GM19324 (cell line): ENCODE results near the gene MRPL10.

Experiments used
- ATAC-seq: cut with Tn5 transposase; IDR thresholded peaks from one replicate; pipeline ENCODE4 v1.9.1; 2021; ENCODE audit warnings: mild to moderate bottlenecking, moderate library complexity; ENCODE audit not compliant: unreplicated experiment, low FRiP score

Gene MRPL10

GRCh38 chr17:47831003-47831933 lies at the start of gene MRPL10, which contains the start of gene LRRC46:
TSS of gene MRPL10 (minus strand) at chr17:47831541. CDS start at chr17:47831511, 30 bp downstream.
TSS of gene LRRC46 (plus strand) at chr17:47831670. CDS start at chr17:47831990, 320 bp downstream.
- peak; percentile 89 for ATAC-seq

- no peak for ATAC-seq
Observed at GRCh38 chr17:47879776-47880454, 48.6 kb upstream of the MRPL10 start.

GRCh38 chr17:47879028-47879585 lies 47.8 kb upstream of the MRPL10 start:
- ATAC-seq, result no peak

- no peak for ATAC-seq
Observed at GRCh38 chr17:47878203-47879027, 47.1 kb upstream of the MRPL10 start.

DNA sequence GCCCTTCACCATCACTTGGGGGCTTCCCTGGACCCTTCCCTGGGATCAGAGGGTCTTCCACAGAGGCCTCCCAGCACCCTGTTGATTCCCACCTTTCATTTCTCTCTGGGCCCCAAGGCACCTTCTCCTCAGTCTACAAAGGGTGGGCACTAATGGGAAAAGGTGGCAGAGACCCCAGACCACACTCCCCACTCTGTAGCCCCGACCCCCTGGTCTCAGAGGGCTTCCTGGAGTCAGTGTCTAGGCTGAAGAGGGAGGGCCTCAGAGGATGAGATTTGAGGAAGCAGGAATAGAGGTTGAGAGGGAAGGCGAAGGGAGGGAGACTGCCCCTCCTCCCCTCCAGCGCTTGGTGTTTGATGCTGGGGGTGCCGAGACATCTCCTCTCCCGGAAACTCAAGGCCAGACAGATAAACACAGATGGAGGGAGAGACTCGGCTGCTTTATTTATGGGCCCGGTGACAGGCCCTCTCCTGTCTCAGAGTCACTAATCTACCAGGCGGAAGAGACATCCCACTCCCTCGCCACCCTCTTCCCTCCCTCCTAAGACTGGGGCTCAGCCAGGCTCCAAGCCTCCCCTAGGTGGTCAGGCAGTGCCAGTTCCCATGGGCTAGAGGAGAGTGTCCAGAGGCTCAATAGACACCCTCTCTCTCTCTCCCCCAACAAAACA lies 46.2 kb upstream of the MRPL10 start:
- ATAC-seq, result no peak

DNA sequence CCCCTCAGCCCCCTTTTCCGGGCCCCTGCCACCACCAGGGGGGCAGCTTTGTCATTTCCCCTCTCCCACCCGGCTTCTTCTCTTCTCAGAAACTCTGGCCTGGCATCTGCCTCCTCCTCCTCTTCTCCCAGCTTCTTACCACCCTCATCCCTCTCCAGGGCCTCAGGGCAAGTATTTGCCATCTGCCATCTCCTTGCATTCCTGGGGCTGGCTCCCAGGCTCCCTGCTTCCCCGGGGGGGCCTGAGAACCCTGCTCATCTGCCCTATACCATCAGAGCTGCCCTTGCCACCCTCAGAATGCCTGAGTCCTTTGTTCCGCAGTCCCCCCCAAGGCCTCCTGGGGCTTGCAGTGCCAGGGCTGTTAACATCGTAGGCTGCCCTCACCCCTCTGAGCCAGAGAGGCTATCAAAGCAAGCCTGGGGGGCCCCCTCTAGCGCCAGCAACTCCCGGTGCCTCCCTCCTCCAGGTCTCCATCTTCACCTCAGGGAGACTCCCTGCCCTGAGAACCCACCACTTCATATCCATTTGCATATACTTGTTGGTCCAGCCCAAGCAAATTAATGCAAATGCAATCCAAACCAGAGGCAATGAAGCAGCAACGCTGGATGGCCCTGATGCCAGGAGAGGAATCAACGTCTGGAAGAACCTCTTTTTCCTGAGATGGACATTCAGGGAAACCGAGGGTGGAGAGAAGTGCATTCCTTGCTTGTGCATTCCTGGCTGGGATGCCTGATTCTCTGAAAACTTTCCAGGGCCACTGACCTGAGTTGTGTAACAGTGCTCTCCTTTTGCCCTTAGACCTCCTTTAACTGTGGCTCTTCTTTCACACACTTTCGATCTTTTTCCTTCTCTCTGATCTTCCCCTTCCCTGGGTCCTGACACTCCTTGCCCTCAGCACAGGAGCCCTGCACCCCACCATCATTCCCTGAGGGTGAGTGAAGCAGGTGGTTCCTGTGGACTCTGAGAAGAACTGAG lies 44.0 kb upstream of the MRPL10 start:
- ATAC-seq, result no peak

GRCh38 chr17:47873200-47874090 lies 42.1 kb upstream of the MRPL10 start:
- no peak for ATAC-seq

DNA sequence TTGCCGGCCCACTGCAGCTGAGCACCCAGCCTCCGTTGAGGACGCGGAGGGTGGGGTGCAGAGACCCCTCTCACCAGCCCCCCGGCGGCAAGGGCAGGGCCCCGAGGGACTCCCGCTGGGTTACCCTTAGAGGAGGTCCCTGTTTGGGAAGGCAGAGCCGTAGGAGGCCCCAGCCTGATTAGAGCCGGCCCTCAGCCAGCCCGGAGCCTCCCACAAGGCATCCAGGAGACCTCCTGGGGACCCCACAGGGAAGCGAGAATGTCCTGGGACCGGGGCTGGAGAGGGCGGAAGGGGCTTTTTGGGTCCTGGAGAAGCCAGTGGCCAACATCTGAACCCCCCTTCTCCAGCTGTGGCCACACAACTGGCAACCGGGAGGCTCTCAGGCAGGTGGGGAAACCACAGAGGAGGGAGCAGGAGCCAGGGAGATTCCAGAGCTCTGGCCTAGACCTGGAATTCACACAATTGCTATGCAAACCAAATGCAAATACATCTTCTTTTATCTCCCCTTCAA lies 41.4 kb upstream of the MRPL10 start:
- ATAC-seq, result no peak

GRCh38 chr17:47872019-47872650 lies 40.8 kb upstream of the MRPL10 start:
- ATAC-seq, result no peak

DNA sequence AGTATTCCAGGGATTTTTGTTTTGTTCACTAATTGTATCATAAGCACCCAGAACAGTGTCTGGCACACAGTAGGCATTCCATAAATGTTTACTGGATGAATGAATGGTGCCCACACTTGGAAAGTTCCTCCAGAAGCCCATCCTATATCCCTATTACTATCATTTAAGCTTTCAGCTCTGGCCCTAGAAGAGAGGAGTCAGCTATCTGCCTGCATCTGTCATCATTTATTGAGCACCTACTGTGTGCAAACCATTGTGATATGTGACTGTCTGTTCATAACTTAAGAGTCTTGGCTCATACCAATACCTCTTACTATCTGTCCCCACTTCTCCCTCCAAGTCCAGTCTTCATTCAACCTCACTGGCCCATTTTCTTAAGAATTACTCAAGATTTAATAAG lies 39.7 kb upstream of the MRPL10 start:
- no peak for ATAC-seq

DNA sequence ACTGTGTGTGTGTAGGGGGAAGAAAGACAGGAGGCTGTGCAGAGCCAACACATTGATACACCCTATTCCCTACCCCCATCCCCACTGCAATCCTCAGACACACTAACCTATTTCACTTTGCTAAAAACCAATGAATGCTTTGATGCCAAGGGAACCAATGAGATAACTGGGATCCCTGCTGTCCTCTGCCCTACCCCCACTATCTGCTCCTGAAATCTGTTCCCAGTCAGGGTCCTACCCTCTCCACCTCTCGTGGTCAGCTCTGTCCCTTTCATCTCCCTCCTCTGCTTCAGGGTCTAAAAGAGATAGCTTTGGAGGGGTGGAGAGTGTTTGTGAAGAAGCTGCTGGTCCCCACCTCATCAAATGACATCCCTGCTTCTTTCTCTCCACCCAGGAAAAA lies 38.7 kb upstream of the MRPL10 start:
- ATAC-seq, result no peak

- no peak for ATAC-seq
Observed at GRCh38 chr17:47869114-47869513, 37.8 kb upstream of the MRPL10 start.

DNA sequence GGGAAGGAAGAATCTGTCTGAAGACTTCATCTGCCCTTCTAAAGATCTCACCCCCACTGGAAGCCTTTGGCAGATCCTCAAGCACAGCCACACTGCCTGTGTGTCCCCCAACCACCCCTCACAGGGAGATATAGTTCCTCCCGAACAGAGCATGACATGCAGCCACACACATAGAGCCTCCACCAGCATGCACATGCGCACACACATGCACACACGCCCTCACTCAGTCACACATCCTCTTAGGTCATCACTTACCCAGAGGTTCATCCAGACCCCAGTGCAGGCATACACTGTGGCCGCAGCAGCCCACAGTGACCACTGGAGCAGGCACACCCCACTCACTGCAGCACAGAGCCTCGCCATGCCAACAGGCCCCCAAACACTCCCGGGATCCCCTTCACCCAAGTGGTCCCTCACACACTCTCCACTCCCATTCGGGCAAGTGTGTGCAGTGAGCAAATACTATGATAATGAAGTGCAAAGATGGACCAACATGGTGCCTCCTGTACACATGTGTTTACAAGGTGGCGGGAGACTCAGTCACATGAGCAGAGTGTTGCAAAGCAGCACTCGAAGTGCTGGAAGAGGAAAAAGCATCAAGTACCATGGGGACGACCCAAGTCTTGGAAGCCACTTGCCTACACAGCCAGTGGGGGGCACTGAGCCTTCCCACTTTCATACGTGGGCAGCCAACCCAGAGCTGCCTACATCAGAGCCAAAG lies 36.6 kb upstream of the MRPL10 start:
- ATAC-seq, result no peak

DNA sequence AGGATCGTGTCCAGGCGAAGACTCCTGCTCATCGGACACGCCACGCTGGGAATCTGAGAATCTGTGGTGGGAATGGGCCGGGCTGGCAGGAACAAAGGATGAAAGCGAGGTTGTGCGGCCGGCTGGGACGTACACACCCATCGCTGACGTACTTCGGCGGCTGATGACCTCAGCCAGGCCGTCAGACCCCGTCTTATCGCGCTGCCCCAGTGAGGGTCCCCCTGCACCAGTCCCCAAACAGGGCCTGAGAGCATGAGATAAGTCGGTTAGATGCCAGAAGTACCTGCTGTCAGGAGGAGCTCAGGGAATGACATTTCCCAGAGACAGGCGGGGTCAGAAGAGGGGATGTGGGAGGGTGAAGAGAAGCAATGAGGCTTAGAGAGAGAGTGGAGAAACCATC lies 35.6 kb upstream of the MRPL10 start:
- no peak for ATAC-seq

GRCh38 chr17:47864791-47865216 lies 33.5 kb upstream of the MRPL10 start:
- no peak for ATAC-seq

- no peak for ATAC-seq
Observed at GRCh38 chr17:47862621-47863440, 31.5 kb upstream of the MRPL10 start.
